Activated CD4-positive, alpha-beta T cell treated with anti-CD3 and anti-CD28 coated beads for 36 hours (primary cell): ENCODE data around the gene KIF26B. TPM values are rescaled to one million over a fixed set of nuclear protein-coding genes. Genes with fewer than 3 reads are reported as not detected.

Experiments used
- ATAC-seq: fragments of 200-7000 bp; cut with Tn5 transposase; one replicate; pipeline ENCODE4 v1.10.0; 2021; ENCODE audit warnings: mild to moderate bottlenecking, moderate library complexity
- CTCF ChIA-PET: fragments of 350-600 bp; sonication (Branson Sonifier 250); formaldehyde crosslinking; loops from one replicate; lab custom pipeline; 2021; ENCODE audit warnings: antibody characterized with exemption; lab: Charles Lee
- POLR2A ChIA-PET: fragments of 350-600 bp; sonication (Branson Sonifier 250); formaldehyde crosslinking; loops from one replicate; lab custom pipeline; 2021; ENCODE audit warnings: antibody characterized with exemption, inconsistent platforms; lab: Charles Lee
- DNase-seq: peaks from one replicate; pipeline ENCODE4 v3.0.0-alpha.2; 2020
- H3K27ac Mint-ChIP-seq: one replicate; pipeline ENCODE4 v1.8.0; 2021; ENCODE audit warnings: mixed read lengths
- H3K27me3 Mint-ChIP-seq: one replicate; pipeline ENCODE4 v1.8.0; 2021; ENCODE audit warnings: mixed read lengths
- H3K36me3 Mint-ChIP-seq: one replicate; pipeline ENCODE4 v1.8.0; 2021; ENCODE audit warnings: low read depth, mixed read lengths
- H3K4me1 Mint-ChIP-seq: one replicate; pipeline ENCODE4 v1.8.0; 2021; ENCODE audit warnings: mixed read lengths
- H3K4me3 Mint-ChIP-seq: one replicate; pipeline ENCODE4 v1.8.0; 2021; ENCODE audit warnings: mild to moderate bottlenecking, moderate library complexity, mixed read lengths
- H3K9me3 Mint-ChIP-seq: one replicate; pipeline ENCODE4 v1.8.0; 2021; ENCODE audit warnings: low read depth, mixed read lengths
- intact Hi-C, 2 experiments: fragments of 100-400 bp; cut with DNase I in 1 of 2; cut with micrococcal nuclease in 1 of 2; formaldehyde crosslinking; loops; one replicate each; pipeline versions ENCODE4 v1.14.2 to v1.15.1; 2022 to 2024; cut with DNase I, micrococcal nuclease
- total RNA-seq, 2 experiments: library from RNA; stranded (reverse); gene quantifications; one replicate each; pipeline ENCODE4 v1.2.3, GENCODE V29; 2021

Gene KIF26B
- total RNA-seq, 2 experiments from 2014 or later, result 0.16 to 0.23 TPM

- ChIA-PET POLR2A (no interaction called here), CTCF (no interaction called here)
- Mint-ChIP-seq H3K36me3 (no peaks in the 10 kb centered on the region), H3K27ac (no peak overlapping the region), H3K4me1 (no peaks in the 10 kb centered on the region), H3K4me3 (no peak overlapping the region), H3K27me3 (peaks cover 2% of the 10 kb centered on the region), H3K9me3 (no peaks in the 10 kb centered on the region)
- ATAC-seq (no peak), DNase-seq (no peak)
- intact Hi-C loops, result no loop called here
Measured at GRCh38 chr1:245428681-245429080, 273.9 kb downstream of the KIF26B start.

- intact Hi-C loops, result no loop called here
- ChIA-PET POLR2A (no interaction called here), CTCF (no interaction called here)
- Mint-ChIP-seq H3K4me3 (no peak overlapping the region), H3K4me1 (no peaks in the 10 kb centered on the region), H3K27me3 (peaks cover 5% of the 10 kb centered on the region), H3K36me3 (no peaks in the 10 kb centered on the region), H3K27ac (no peak overlapping the region), H3K9me3 (no peaks in the 10 kb centered on the region)
- DNase-seq (no peak), ATAC-seq (no peak)
Measured at GRCh38 chr1:245431706-245432105, 276.9 kb downstream of the KIF26B start.

GRCh38 chr1:245432228-245432875 lies 277.6 kb downstream of the KIF26B start:
- intact Hi-C loops, result no loop called here
- Mint-ChIP-seq H3K4me3 (no peak overlapping the region), H3K36me3 (no peaks in the 10 kb centered on the region), H3K27me3 (peaks cover 6% of the 10 kb centered on the region), H3K9me3 (peaks cover 2% of the 10 kb centered on the region), H3K4me1 (no peaks in the 10 kb centered on the region), H3K27ac (no peak overlapping the region)
- no peak for DNase-seq
- ATAC-seq, result no peak
- POLR2A ChIA-PET, result no interaction called here
- CTCF ChIA-PET, result no interaction called here

- ATAC-seq, result no peak
- no peaks in the 10 kb centered on the region for H3K36me3 Mint-ChIP-seq
- peaks cover 8% of the 10 kb centered on the region for H3K27me3 Mint-ChIP-seq
- ChIA-PET POLR2A (no interaction called here), CTCF (no interaction called here)
- DNase-seq, result no peak
- no peak overlapping the region for H3K27ac Mint-ChIP-seq
- intact Hi-C loops, result no loop called here
- H3K4me3 Mint-ChIP-seq, result no peak overlapping the region
- H3K4me1 Mint-ChIP-seq, result no peaks in the 10 kb centered on the region
- peaks cover 2% of the 10 kb centered on the region for H3K9me3 Mint-ChIP-seq
Measured at GRCh38 chr1:245433561-245433960, 278.8 kb downstream of the KIF26B start.

GRCh38 chr1:245434280-245434679 lies 279.5 kb downstream of the KIF26B start:
- Mint-ChIP-seq H3K36me3 (no peaks in the 10 kb centered on the region), H3K9me3 (peaks cover 2% of the 10 kb centered on the region), H3K4me1 (no peaks in the 10 kb centered on the region), H3K27ac (no peak overlapping the region), H3K4me3 (no peak overlapping the region), H3K27me3 (peaks cover 9% of the 10 kb centered on the region)
- ATAC-seq (no peak), DNase-seq (no peak)
- ChIA-PET POLR2A (no interaction called here), CTCF (no interaction called here)
- intact Hi-C loops, result no loop called here

- DNase-seq (no peak), ATAC-seq (no peak)
- H3K36me3 Mint-ChIP-seq, result no peaks in the 10 kb centered on the region
- no peak overlapping the region for H3K4me3 Mint-ChIP-seq
- intact Hi-C loops, result no loop called here
- H3K9me3 Mint-ChIP-seq, result peaks cover 2% of the 10 kb centered on the region
- peaks cover 19% of the 10 kb centered on the region for H3K27me3 Mint-ChIP-seq
- H3K4me1 Mint-ChIP-seq, result no peaks in the 10 kb centered on the region
- H3K27ac Mint-ChIP-seq, result no peak overlapping the region
- ChIA-PET POLR2A (no interaction called here), CTCF (no interaction called here)
Measured at GRCh38 chr1:245436407-245436806, 281.6 kb downstream of the KIF26B start.

- ATAC-seq (no peak), DNase-seq (no peak)
- H3K36me3 Mint-ChIP-seq, result no peaks in the 10 kb centered on the region
- intact Hi-C loops, result no loop called here
- ChIA-PET POLR2A (no interaction called here), CTCF (interaction anchor here (0.5 to 0.7 kb wide), 2 partner anchors 76 to 228 kb away, joined by 3 to 4 read pairs; no protein-coding TSS in a partner anchor)
- no peak overlapping the region for H3K4me3 Mint-ChIP-seq
- no peak overlapping the region for H3K27ac Mint-ChIP-seq
- peaks cover 2% of the 10 kb centered on the region for H3K9me3 Mint-ChIP-seq
- H3K27me3 Mint-ChIP-seq, result peaks cover 26% of the 10 kb centered on the region
- no peaks in the 10 kb centered on the region for H3K4me1 Mint-ChIP-seq
Measured at GRCh38 chr1:245437369-245438062, 282.7 kb downstream of the KIF26B start.

- DNase-seq (no peak), ATAC-seq (no peak)
- CTCF ChIA-PET, result interaction anchor here (0.7 kb wide), 1 partner anchor 62 kb away, joined by 3 read pairs; no protein-coding TSS in a partner anchor
- Mint-ChIP-seq H3K36me3 (no peaks in the 10 kb centered on the region), H3K4me1 (no peaks in the 10 kb centered on the region), H3K9me3 (peaks cover 2% of the 10 kb centered on the region), H3K4me3 (no peak overlapping the region), H3K27me3 (peaks cover 23% of the 10 kb centered on the region), H3K27ac (no peak overlapping the region)
- POLR2A ChIA-PET, result no interaction called here
- intact Hi-C loops, result loop anchor here in 1 of 2 experiments (10.0 kb wide), 1 partner anchor 286 kb away; the partner anchor contains the start of gene KIF26B
Measured at GRCh38 chr1:245440922-245441321, 286.1 kb downstream of the KIF26B start.

GRCh38 chr1:245441689-245442088 lies 286.9 kb downstream of the KIF26B start:
- no peak overlapping the region for H3K4me3 Mint-ChIP-seq
- peaks cover 23% of the 10 kb centered on the region for H3K27me3 Mint-ChIP-seq
- no peaks in the 10 kb centered on the region for H3K4me1 Mint-ChIP-seq
- H3K36me3 Mint-ChIP-seq, result no peaks in the 10 kb centered on the region
- peaks cover 2% of the 10 kb centered on the region for H3K9me3 Mint-ChIP-seq
- DNase-seq, result no peak
- ATAC-seq, result no peak
- H3K27ac Mint-ChIP-seq, result no peak overlapping the region
- POLR2A ChIA-PET, result no interaction called here
- intact Hi-C loops, result loop anchor here in 1 of 2 experiments (10.0 kb wide), 1 partner anchor 287 kb away; the partner anchor contains the start of gene KIF26B
- CTCF ChIA-PET, result no interaction called here

- CTCF ChIA-PET, result no interaction called here
- Mint-ChIP-seq H3K4me1 (no peaks in the 10 kb centered on the region), H3K9me3 (no peaks in the 10 kb centered on the region), H3K36me3 (no peaks in the 10 kb centered on the region), H3K27ac (no peak overlapping the region), H3K27me3 (peaks cover 18% of the 10 kb centered on the region), H3K4me3 (no peak overlapping the region)
- ATAC-seq (no peak), DNase-seq (no peak)
- intact Hi-C loops, result loop anchor here in 1 of 2 experiments (10.0 kb wide), 1 partner anchor 289 kb away; the partner anchor contains the start of gene KIF26B
- POLR2A ChIA-PET, result no interaction called here
Measured at GRCh38 chr1:245444147-245444828, 289.5 kb downstream of the KIF26B start.

- DNase-seq (no peak), ATAC-seq (no peak)
- ChIA-PET POLR2A (no interaction called here), CTCF (no interaction called here)
- intact Hi-C loops, result loop anchor here in 1 of 2 experiments (10.0 kb wide), 1 partner anchor 290 kb away; the partner anchor contains the start of gene KIF26B
- Mint-ChIP-seq H3K27ac (no peak overlapping the region), H3K4me3 (no peak overlapping the region), H3K9me3 (no peaks in the 10 kb centered on the region), H3K36me3 (no peaks in the 10 kb centered on the region), H3K4me1 (no peaks in the 10 kb centered on the region), H3K27me3 (peaks cover 15% of the 10 kb centered on the region)
Measured at GRCh38 chr1:245444945-245445344, 290.2 kb downstream of the KIF26B start.
